Stimulated activated CD4-positive, alpha-beta T cell treated with anti-CD3 and anti-CD28 coated beads, Interleukin-15, amount 100 ng/mL, for 24 hours (primary cell): ENCODE data around the gene SLC45A2.
"Not testable (repeated sequence)": the region's sequence is repeated elsewhere in the genome, so short reads cannot be mapped to it uniquely, and the experiment has no call there.

Experiments
- DNase-seq: peaks from one replicate; pipeline ENCODE4 v3.0.0-alpha.2; 2020

Gene SLC45A2

GRCh38 chr5:33906248-33906647 lies 78.2 kb downstream of the SLC45A2 start:
- not testable (repeated sequence) for DNase-seq

- no peak for DNase-seq
Observed at GRCh38 chr5:33905381-33905780, 79.1 kb downstream of the SLC45A2 start.

- no peak for DNase-seq
Observed at GRCh38 chr5:33903118-33903517, 81.4 kb downstream of the SLC45A2 start.

GRCh38 chr5:33901156-33901555 lies 83.3 kb downstream of the SLC45A2 start:
- no peak for DNase-seq
